SK-N-SH (cell line): Measurements from ENCODE around the gene METTL27. TPM values are rescaled to one million over a fixed set of nuclear protein-coding genes. Genes with fewer than 3 reads are reported as not detected.
"Not testable (repeated sequence)": the region's sequence is repeated elsewhere in the genome, so short reads cannot be mapped to it uniquely, and the experiment has no call there.

Source experiments
- CTCF ChIA-PET: fragments of 300-600, 350-600 bp; formaldehyde crosslinking; extraction: SDS; loops from one replicate; lab custom pipeline; 2021; lab: Yijun Ruan, JAX
- POLR2A ChIA-PET: fragments of 350-600 bp; sonication (Branson Sonifier 250); formaldehyde crosslinking; extraction: SDS; loops from one replicate; lab custom pipeline; 2020; ENCODE audit warnings: antibody characterized with exemption, inconsistent platforms; lab: Yijun Ruan, JAX
- DNase-seq: peaks from one replicate; pipeline ENCODE4 v3.0.0; 2012
- H2AFZ ChIP-seq: fragments of 200-600 bp; sonication (generic); 2 replicates; pipeline ENCODE4 v1.8.1; 2016; ENCODE audit warnings: antibody characterized with exemption, mild to moderate bottlenecking, low read depth
- H3F3A ChIP-seq: fragments of 200-600 bp; sonication (generic); replicated peaks from 2 replicates; pipeline ENCODE3; 2016; ENCODE audit warnings: antibody characterized with exemption, mild to moderate bottlenecking; ENCODE audit not compliant: insufficient read depth
- H3K27ac ChIP-seq, 2 experiments: fragments of 200-500 bp in 1 of 2; fragments of 200-600 bp in 1 of 2; sonication (Bioruptor generic) in 1 of 2; sonication (generic), shearing (Covaris generic) in 1 of 2; 2 replicates each; pipeline versions ENCODE4 v1.5.1 to v1.6.1; 2014 to 2016; ENCODE audit warnings: low read depth in 2 of 2, inconsistent platforms in 1 of 2, low read length in 1 of 2, mild to moderate bottlenecking in 1 of 2, mixed read lengths in 1 of 2
- H3K27me3 ChIP-seq: fragments of 200-600 bp; sonication (generic), shearing (Covaris generic); 2 replicates; pipeline ENCODE4 v1.6.1; 2016; ENCODE audit warnings: mixed run types; ENCODE audit not compliant: insufficient read depth
- H3K36me3 ChIP-seq, 2 experiments: fragments of 200-500 bp in 1 of 2; fragments of 200-600 bp in 1 of 2; sonication (Bioruptor generic) in 1 of 2; sonication (generic) in 1 of 2; replicated peaks in 1 of 2; 2 replicates each; pipeline versions ENCODE3 to v1.5.1; 2014 to 2016; ENCODE audit warnings: low read length in 1 of 2, mild to moderate bottlenecking in 1 of 2; ENCODE audit not compliant: insufficient read depth in 2 of 2, control insufficient read depth in 1 of 2
- H3K4me1 ChIP-seq, 2 experiments: fragments of 200-500 bp in 1 of 2; fragments of 200-600 bp in 1 of 2; sonication (Bioruptor generic) in 1 of 2; sonication (generic), shearing (Covaris generic) in 1 of 2; 2 replicates each; pipeline versions ENCODE4 v1.5.1 to v1.6.1; 2014 to 2016; ENCODE audit warnings: low read depth in 1 of 2, low read length in 1 of 2, mixed run types in 1 of 2; ENCODE audit not compliant: insufficient read depth in 2 of 2, control insufficient read depth in 1 of 2
- H3K4me2 ChIP-seq: fragments of 200-600 bp; sonication (generic), shearing (Covaris generic); 2 replicates; pipeline ENCODE4 v1.6.1; 2017; ENCODE audit warnings: mixed run types
- H3K4me3 ChIP-seq, 2 experiments: fragments of 200-500 bp in 1 of 2; fragments of 200-600 bp in 1 of 2; sonication (Bioruptor generic) in 1 of 2; sonication (generic), shearing (Covaris generic) in 1 of 2; 2 replicates each; pipeline versions ENCODE4 v1.5.1 to v1.8.1; 2014 to 2016; ENCODE audit warnings: low read depth in 2 of 2, inconsistent platforms in 1 of 2, low read length in 1 of 2, mild to moderate bottlenecking in 1 of 2, mixed read lengths in 1 of 2, moderate library complexity in 1 of 2
- H3K79me2 ChIP-seq: fragments of 200-600 bp; sonication (generic); 2 replicates; pipeline ENCODE4 v1.8.1; 2017; ENCODE audit warnings: mild to moderate bottlenecking; ENCODE audit not compliant: insufficient read depth
- H3K9ac ChIP-seq: fragments of 200-600 bp; sonication (generic); 2 replicates; pipeline ENCODE4 v1.6.1; 2017; ENCODE audit warnings: mixed run types
- H3K9me2 ChIP-seq: fragments of 200-600 bp; sonication (generic); 2 replicates; pipeline ENCODE4 v1.6.1; 2017; ENCODE audit warnings: mixed run types
- H3K9me3 ChIP-seq: fragments of 200-600 bp; sonication (generic); 2 replicates; pipeline ENCODE4 v1.6.1; 2017; ENCODE audit warnings: mixed run types, mild to moderate bottlenecking, moderate library complexity
- H4K20me1 ChIP-seq: fragments of 200-600 bp; sonication (generic); 2 replicates; pipeline ENCODE4 v1.6.1; 2017; ENCODE audit warnings: mild to moderate bottlenecking, mixed run types; ENCODE audit not compliant: insufficient read depth
- ELF1 ChIP-seq: IDR thresholded peaks from 2 replicates; pipeline ENCODE4 v1.4.0; 2012
- EP300 ChIP-seq, 2 experiments: IDR thresholded peaks; 2 replicates each; pipeline versions ENCODE4 v1.4.0 to v1.6.1; 2012; ENCODE audit warnings: borderline replicate concordance in 1 of 2, low read depth in 1 of 2, low read length in 1 of 2
- EZH2phosphoT487 ChIP-seq: fragments of 200-600 bp; sonication (generic); IDR thresholded peaks from 2 replicates; pipeline ENCODE4 v1.6.1; 2017; ENCODE audit warnings: low read depth, mixed run types, mild to moderate bottlenecking, antibody characterized with exemption, moderate library complexity, borderline replicate concordance
- FOXJ3 ChIP-seq: sonication (generic); formaldehyde crosslinking; IDR thresholded peaks from 2 replicates; pipeline ENCODE4 v1.5.1; 2020; ENCODE audit warnings: mild to moderate bottlenecking, missing genetic modification reagents
- GABPA ChIP-seq: IDR thresholded peaks from 2 replicates; pipeline ENCODE4 v1.4.0; 2012; ENCODE audit warnings: low read depth, mild to moderate bottlenecking
- MAX ChIP-seq: IDR thresholded peaks from 2 replicates; pipeline ENCODE4 v1.4.0; 2012; ENCODE audit warnings: low read depth
- MEF2A ChIP-seq: IDR thresholded peaks from 2 replicates; pipeline ENCODE4 v1.4.0; 2012; ENCODE audit warnings: low read depth, borderline replicate concordance
- NRF1 ChIP-seq: IDR thresholded peaks from 2 replicates; pipeline ENCODE4 v1.6.1; 2012; ENCODE audit warnings: low read depth, mild to moderate bottlenecking, low read length
- PBX3 ChIP-seq: IDR thresholded peaks from 2 replicates; pipeline ENCODE4; 2012
- POLR2AphosphoS5 ChIP-seq: IDR thresholded peaks from 2 replicates; pipeline ENCODE4 v1.6.1; 2012; ENCODE audit warnings: low read depth, low read length
- RFX5 ChIP-seq: IDR thresholded peaks from 2 replicates; pipeline ENCODE4 v1.6.1; 2012; ENCODE audit warnings: mild to moderate bottlenecking, improper control_type of control experiment, low read length
- RXRA ChIP-seq: IDR thresholded peaks from 2 replicates; pipeline ENCODE4 v1.4.0; 2012; ENCODE audit warnings: low read depth, mild to moderate bottlenecking, borderline replicate concordance
- SIN3A ChIP-seq: IDR thresholded peaks from 2 replicates; pipeline ENCODE4 v1.6.1; 2012; ENCODE audit warnings: low read depth, mild to moderate bottlenecking, low read length, moderate library complexity, borderline replicate concordance
- SMC3 ChIP-seq: IDR thresholded peaks from 2 replicates; pipeline ENCODE4 v1.6.1; 2012; ENCODE audit warnings: low read depth, low read length, improper control_type of control experiment
- USF2 ChIP-seq: fragments of 150-350 bp; IDR thresholded peaks from 2 replicates; pipeline ENCODE4 v1.6.1; 2017; ENCODE audit warnings: antibody characterized with exemption, low read length, low read depth, borderline replicate concordance
- YY1 ChIP-seq: IDR thresholded peaks from 2 replicates; pipeline ENCODE4 v1.4.0; 2012; ENCODE audit warnings: low read depth, mild to moderate bottlenecking
- WGBS: methylation state at CpG from one replicate; pipeline ENCODE4 v1.1.6; 2017; ENCODE audit warnings: low lambda C conversion rate; 5-methylcytosine and 5-hydroxymethylcytosine counted together
- polyA plus RNA-seq, 3 experiments: library from polyadenylated mRNA; depleted of rRNA; stranded (reverse); fragments of >200 nt; gene quantifications; 2 replicates each; pipeline ENCODE4 v1.2.3, GENCODE V29; 2012

Gene METTL27
- polyA plus RNA-seq, 1 of the 3 experiments (the other 2 are of a cell fraction), result 3.1 TPM

DNA sequence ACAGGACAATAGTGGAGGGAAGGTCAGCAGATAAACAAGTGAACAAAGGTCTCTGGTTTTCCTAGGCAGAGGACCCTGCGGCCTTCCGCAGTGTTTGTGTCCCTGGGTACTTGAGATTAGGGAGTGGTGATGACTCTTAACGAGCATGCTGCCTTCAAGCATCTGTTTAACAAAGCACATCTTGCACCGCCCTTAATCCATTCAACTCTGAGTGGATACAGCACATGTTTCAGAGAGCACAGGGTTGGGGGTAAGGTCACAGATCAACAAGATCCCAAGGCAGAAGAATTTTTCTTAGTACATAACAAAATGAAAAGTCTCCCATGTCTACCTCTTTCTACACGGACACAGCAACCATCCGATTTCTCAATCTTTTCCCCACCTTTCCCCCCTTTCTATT, 45.7 kb downstream of the METTL27 start:
- CTCF ChIA-PET, result interaction anchor here (1.3 kb wide), 1 partner anchor 189 kb away, joined by 4 read pairs; no protein-coding TSS in a partner anchor
- H3K79me2 ChIP-seq, H3K9me2 ChIP-seq, H3K4me1 ChIP-seq, H3K9me3 ChIP-seq, H3K4me2 ChIP-seq, H3K27ac ChIP-seq, H3K27me3 ChIP-seq, DNase-seq, H2AFZ ChIP-seq, H3K4me3 ChIP-seq, H3F3A ChIP-seq, H4K20me1 ChIP-seq, H3K9ac ChIP-seq, POLR2A ChIA-PET, H3K36me3 ChIP-seq: not testable (repeated sequence)
- 72% methylated on average over 2 of the region's 6 CpGs for WGBS

GRCh38 chr7:73795188-73795587, 47.1 kb downstream of the METTL27 start:
- H3K4me2 ChIP-seq, H3K79me2 ChIP-seq, H3K27me3 ChIP-seq, H3K27ac ChIP-seq, H3F3A ChIP-seq, H4K20me1 ChIP-seq, DNase-seq, H2AFZ ChIP-seq, H3K9me2 ChIP-seq, H3K9ac ChIP-seq, H3K9me3 ChIP-seq, H3K36me3 ChIP-seq, POLR2A ChIA-PET, H3K4me1 ChIP-seq, H3K4me3 ChIP-seq: not testable (repeated sequence)
- CTCF ChIA-PET, result interaction anchor here (1.3 kb wide), 1 partner anchor 188 kb away, joined by 4 read pairs; no protein-coding TSS in a partner anchor

GRCh38 chr7:73791170-73791690, 51.1 kb downstream of the METTL27 start:
- H3K9me3 ChIP-seq, H4K20me1 ChIP-seq, H2AFZ ChIP-seq, H3K27ac ChIP-seq, H3K4me3 ChIP-seq, H3K4me1 ChIP-seq, DNase-seq, H3K27me3 ChIP-seq, H3K79me2 ChIP-seq, H3F3A ChIP-seq, POLR2A ChIA-PET, H3K9ac ChIP-seq, H3K4me2 ChIP-seq, H3K36me3 ChIP-seq, H3K9me2 ChIP-seq: not testable (repeated sequence)
- CTCF ChIA-PET, result interaction anchor here (0.8 to 0.9 kb wide), 2 partner anchors 19 to 64 kb away, joined by 3 to 5 read pairs; no protein-coding TSS in a partner anchor
- WGBS, result 87% methylated on average over 7 of the region's 7 CpGs

DNA sequence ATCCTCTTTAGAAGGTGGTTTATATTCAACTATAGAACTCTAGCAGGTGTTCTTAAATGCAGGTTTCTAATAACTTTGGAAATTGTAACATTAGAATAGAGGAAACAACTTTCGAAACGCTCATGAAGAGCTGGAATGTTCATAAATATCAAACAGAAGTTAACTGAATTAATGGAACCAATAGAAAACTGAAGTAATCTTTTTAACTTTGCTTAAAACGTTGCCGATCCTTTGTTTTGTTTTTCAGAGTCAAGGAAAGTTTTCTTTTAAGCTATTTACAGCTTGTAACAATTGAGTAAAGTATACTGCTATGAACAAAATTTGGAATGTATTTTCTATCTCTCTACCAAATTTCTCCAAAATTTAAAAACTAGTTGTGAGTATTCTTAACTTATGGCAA, 53.3 kb downstream of the METTL27 start:
- Histone ChIP-seq H3K36me3 (no peaks in the 10 kb centered on the region), H3F3A (no peaks in the 10 kb centered on the region), H2AFZ (no peak overlapping the region), H3K4me2 (no peak overlapping the region), H4K20me1 (no peaks in the 10 kb centered on the region), H3K4me3 (no peak overlapping the region), H3K9me2 (no peaks in the 10 kb centered on the region), H3K9me3 (peaks cover 6% of the 10 kb centered on the region; the same call in 1 of the 2 replicates), H3K79me2 (no peaks in the 10 kb centered on the region), H3K9ac (no peak overlapping the region), H3K4me1 (no peaks in the 10 kb centered on the region), H3K27ac (no peak overlapping the region), H3K27me3 (no peaks in the 10 kb centered on the region)
- DNase-seq, result no peak
- ChIA-PET POLR2A (no interaction called here), CTCF (no interaction called here)
- WGBS, result 49% methylated on average over 4 of the region's 4 CpGs
- TF ChIP-seq EZH2phosphoT487 (no peak), EP300 (IDR thresholded peaks at IDR 0.05; ENCODE audit: borderline replicate concordance in 1 of 2, low read depth in 1 of 2, low read length in 1 of 2) (no peak), MEF2A (no peak), YY1 (no peak), NRF1 (no peak), USF2 (no peak), MAX (no peak), SMC3 (no peak), SIN3A (no peak), GABPA (no peak), RXRA (no peak), POLR2AphosphoS5 (no peak), RFX5 (no peak), PBX3 (no peak), FOXJ3 (CRISPR knock-in tag) (no peak), ELF1 (no peak)
